Activated CD4-positive, alpha-beta T cell treated with anti-CD3 and anti-CD28 coated beads, Interleukin-2, amount 10 ng/mL, durations not matched to agents 24 days and 14 days (primary cell): ENCODE measurements around the gene STK4. TPM values are rescaled to one million over a fixed set of nuclear protein-coding genes. Genes with fewer than 3 reads are reported as not detected.

Source experiments
- DNase-seq: peaks from one replicate; pipeline ENCODE4 v3.0.0; 2022
- H3K27ac Mint-ChIP-seq: one replicate; pipeline ENCODE4 v1.8.0; 2022; ENCODE audit warnings: mild to moderate bottlenecking, mixed read lengths
- H3K27me3 Mint-ChIP-seq: one replicate; pipeline ENCODE4 v1.8.0; 2022; ENCODE audit warnings: mixed read lengths
- H3K36me3 Mint-ChIP-seq: one replicate; pipeline ENCODE4 v1.8.0; 2022; ENCODE audit warnings: low read depth, mild to moderate bottlenecking, mixed read lengths
- H3K4me1 Mint-ChIP-seq: one replicate; pipeline ENCODE4 v1.8.0; 2021; ENCODE audit warnings: mixed read lengths
- H3K4me3 Mint-ChIP-seq: one replicate; pipeline ENCODE4 v1.8.0; 2022; ENCODE audit warnings: mild to moderate bottlenecking, moderate library complexity, mixed read lengths
- H3K9me3 Mint-ChIP-seq: one replicate; pipeline ENCODE4 v1.8.0; 2021; ENCODE audit warnings: mixed read lengths
- intact Hi-C: fragments of 100-400 bp; cut with micrococcal nuclease; formaldehyde crosslinking; loops from one replicate; pipeline ENCODE4 v1.15.1; 2023
- total RNA-seq: library from RNA; stranded (reverse); gene quantifications from 2 replicates; pipeline ENCODE4 v1.2.3, GENCODE V29; 2022

Gene STK4
- total RNA-seq, 1 donor from 2014 or later = 143 TPM

DNA sequence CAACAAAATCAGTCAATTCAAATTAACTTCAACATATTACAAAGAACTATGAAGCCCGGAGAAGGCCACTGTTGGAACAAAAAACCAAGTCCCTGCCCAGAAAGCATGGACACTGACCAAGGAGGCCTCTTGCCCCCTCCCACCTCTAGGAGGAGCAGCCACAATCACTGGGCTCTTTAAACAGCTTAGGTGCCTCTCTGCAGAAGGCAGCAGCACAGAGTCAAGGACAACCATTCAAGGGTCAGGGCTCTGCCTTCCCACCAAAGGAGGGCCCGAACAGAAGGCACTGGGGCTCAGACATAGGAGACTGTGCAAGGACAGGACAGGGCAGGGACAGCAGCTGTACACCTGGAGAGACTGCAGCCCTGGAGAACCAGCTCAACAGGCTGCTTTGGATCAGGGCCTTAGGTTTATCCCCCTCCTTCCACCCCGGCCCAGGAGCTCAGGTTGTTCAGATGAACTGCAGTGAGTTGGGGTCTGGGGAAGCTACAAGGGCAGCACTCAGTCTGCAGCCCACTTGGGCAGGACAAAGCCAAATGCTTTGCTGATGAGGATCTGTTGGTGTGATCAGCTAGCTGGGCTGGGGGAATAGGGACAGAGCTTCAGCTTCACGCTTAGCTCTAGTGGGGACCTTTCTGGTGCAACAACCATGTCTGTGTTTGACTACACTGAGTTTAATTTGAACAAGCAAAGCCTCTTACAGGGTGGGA is 23.9 kb upstream of the STK4 start:
- Mint-ChIP-seq H3K36me3 (peaks cover 75% of the 10 kb centered on the region), H3K4me3 (no peak overlapping the region), H3K27ac (no peak overlapping the region), H3K27me3 (no peaks in the 10 kb centered on the region), H3K9me3 (no peaks in the 10 kb centered on the region), H3K4me1 (peaks cover 7% of the 10 kb centered on the region)
- intact Hi-C loops = no loop called here
- no peak for DNase-seq

DNA sequence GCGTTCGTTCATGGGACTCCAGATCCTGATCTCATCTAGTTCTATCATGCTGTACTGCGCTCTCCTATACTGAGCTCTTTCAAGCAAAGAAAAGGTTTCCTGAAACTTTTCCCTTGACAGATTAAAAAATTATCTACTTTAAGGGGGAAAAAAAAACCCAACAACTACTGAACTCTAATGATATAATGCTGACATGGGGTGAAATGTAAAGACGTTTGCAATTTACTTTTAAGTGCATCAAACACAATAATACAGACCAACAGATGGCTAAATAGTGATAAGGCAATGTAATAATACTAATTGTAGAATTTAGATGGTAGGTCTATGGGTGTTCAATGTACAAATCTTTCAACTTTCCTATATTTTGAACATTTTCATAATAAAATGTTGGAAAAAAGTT is 22.5 kb upstream of the STK4 start:
- Mint-ChIP-seq H3K36me3 (peaks cover 74% of the 10 kb centered on the region), H3K9me3 (no peaks in the 10 kb centered on the region), H3K4me3 (no peak overlapping the region), H3K4me1 (peaks cover 3% of the 10 kb centered on the region), H3K27ac (no peak overlapping the region), H3K27me3 (no peaks in the 10 kb centered on the region)
- intact Hi-C loops = no loop called here
- no peak for DNase-seq

DNA sequence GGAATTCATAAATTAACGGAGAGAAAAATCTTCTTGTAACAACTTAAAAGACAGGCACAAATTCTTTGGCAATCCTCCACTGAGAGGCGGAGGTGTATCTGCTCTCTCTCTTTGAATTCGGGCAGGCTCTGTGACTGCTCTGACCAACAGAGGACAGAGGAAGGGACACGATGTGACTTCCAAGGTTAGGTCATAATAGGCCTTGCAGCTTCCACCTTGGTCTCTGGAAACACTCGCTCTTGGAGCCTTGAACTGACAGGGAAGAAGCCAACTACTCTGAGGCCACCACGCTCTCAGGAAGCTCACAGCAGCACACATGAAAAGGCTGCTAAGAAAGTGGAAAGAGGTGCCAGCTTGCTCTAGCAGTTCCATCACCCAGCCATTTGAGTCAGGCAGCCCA is 21.1 kb upstream of the STK4 start:
- Mint-ChIP-seq H3K9me3 (no peaks in the 10 kb centered on the region), H3K4me3 (no peak overlapping the region)

DNA sequence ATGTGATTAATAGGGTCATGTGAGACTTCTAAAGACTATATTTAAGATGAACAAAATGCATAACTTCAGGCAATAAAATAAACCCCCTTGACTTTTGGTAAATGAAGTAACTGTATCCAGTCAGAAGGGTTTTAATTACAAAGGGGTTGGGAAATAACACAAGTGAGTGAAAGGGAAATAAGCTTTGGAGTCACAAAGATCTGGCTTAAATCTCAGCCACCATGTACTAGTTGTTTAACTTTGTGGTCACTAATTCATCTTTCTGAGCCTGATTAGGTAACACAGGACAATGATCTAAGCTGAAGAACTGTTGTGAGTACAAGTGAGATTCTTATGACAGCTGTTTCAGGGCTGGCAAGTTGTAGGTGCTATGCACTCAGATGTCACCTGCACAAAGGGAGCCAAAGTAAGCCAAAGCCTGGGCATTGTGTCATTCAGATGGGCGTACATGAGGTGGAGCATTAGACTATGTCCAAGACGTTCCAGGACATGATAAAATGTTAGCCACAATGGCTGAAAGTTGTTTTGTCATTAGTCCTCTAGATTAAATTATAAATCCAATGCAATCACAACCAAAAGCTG is 19.9 kb upstream of the STK4 start:
- DNase-seq = no peak
- H3K36me3 Mint-ChIP-seq = peaks cover 78% of the 10 kb centered on the region
- H3K9me3 Mint-ChIP-seq = no peaks in the 10 kb centered on the region
- no peak overlapping the region for H3K4me3 Mint-ChIP-seq
- H3K4me1 Mint-ChIP-seq = no peaks in the 10 kb centered on the region
- H3K27me3 Mint-ChIP-seq = no peaks in the 10 kb centered on the region
- H3K27ac Mint-ChIP-seq = peak overlapping the region; percentile 13
- intact Hi-C loops = no loop called here

More for the DNA sequence above, 21.1 kb upstream of the STK4 start:
- no peak for DNase-seq
- Mint-ChIP-seq H3K27me3 (no peaks in the 10 kb centered on the region), H3K4me1 (peaks cover 3% of the 10 kb centered on the region), H3K27ac (no peak overlapping the region), H3K36me3 (peaks cover 77% of the 10 kb centered on the region)
- intact Hi-C loops = no loop called here

DNA sequence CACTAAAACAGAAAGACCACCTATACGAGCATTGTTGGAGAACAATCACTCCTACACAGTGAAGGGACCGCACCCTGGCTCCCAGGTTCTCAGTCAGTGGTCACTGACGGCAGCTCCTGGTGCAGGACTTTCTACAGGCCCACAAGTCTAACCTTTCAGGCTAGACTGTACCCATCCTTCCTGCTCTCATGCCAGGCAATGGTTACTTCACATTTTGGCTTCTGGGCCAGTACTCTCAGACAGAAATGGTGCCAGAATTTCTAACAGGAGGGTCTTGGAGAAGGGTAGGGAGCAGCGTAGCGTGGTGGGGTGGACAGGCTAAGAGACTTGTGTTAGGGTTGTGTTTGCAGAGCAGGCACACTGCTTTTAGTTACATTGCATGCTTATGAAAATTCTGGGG is 18.2 kb upstream of the STK4 start:
- intact Hi-C loops = no loop called here
- Mint-ChIP-seq H3K27me3 (no peaks in the 10 kb centered on the region), H3K36me3 (peaks cover 79% of the 10 kb centered on the region), H3K4me3 (no peak overlapping the region), H3K27ac (no peak overlapping the region), H3K9me3 (no peaks in the 10 kb centered on the region), H3K4me1 (peaks cover 8% of the 10 kb centered on the region)
- DNase-seq = no peak

DNA sequence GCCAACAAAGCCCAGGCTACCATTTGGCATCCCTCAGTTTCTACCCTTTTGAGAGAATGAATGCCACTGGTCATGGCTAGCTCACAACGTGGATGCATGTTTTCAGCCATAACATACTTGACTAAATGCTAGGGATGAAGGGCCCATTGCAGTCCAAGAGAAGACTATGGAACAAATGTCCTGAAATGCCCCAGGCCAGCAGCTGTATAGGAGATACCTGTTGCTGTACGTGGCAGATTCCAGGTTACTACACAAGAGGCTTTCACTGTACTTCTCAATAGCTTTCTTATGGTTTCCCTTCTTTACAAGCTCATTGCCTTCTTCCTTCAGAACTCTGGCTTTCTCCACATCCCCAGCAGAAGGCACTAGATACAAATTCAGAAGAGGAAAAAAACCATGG is 17.8 kb upstream of the STK4 start:
- Mint-ChIP-seq H3K27ac (no peak overlapping the region), H3K4me3 (no peak overlapping the region), H3K27me3 (no peaks in the 10 kb centered on the region), H3K9me3 (no peaks in the 10 kb centered on the region), H3K36me3 (peaks cover 83% of the 10 kb centered on the region), H3K4me1 (peaks cover 12% of the 10 kb centered on the region)
- DNase-seq = no peak
- intact Hi-C loops = no loop called here

DNA sequence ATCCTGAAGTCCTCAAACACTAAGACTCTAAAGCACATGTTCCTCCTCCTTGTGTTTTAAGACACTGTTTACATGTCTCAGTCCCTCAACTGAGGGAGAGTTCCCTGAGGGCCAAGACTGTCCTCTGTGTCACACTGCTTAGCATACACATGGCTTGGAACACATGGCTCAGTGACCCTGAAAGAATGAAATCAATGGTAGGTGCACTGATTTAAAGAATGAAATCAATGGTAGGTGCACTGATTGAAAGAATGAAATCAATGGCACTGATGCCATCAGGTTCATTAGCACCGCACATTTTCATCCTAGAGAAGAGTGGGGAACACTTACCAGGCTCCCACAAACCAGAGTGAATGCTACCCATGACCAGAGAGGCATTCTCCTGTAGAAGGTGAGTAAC is 15.9 kb upstream of the STK4 start:
- no peak for DNase-seq
- Mint-ChIP-seq H3K9me3 (no peaks in the 10 kb centered on the region), H3K36me3 (peaks cover 84% of the 10 kb centered on the region), H3K4me1 (peaks cover 19% of the 10 kb centered on the region), H3K27me3 (no peaks in the 10 kb centered on the region), H3K4me3 (no peak overlapping the region), H3K27ac (no peak overlapping the region)
- intact Hi-C loops = no loop called here

DNA sequence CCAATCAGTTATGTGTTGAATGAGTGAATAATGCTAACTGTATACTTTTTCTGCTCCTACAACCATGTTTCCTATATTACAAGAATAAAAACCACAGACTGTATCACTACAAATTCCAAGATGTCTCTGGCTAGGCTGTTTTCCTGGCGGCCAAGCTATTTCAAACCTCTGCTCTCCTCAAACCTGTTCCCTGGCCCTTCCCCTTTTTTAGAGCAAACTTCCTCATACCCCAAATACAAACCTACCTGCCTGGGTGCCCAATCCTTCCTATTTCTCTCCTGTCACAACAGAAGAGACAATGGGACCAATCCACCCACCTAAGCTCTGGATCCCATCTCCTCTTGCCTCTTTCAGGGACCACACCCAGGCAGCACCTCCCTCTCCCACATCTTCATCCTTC is 13.6 kb upstream of the STK4 start:
- no peaks in the 10 kb centered on the region for H3K9me3 Mint-ChIP-seq
- no peak for DNase-seq
- no peak overlapping the region for H3K4me3 Mint-ChIP-seq
- H3K27me3 Mint-ChIP-seq = no peaks in the 10 kb centered on the region
- peaks cover 30% of the 10 kb centered on the region for H3K4me1 Mint-ChIP-seq
- H3K27ac Mint-ChIP-seq = peak overlapping the region; percentile 5
- peaks cover 86% of the 10 kb centered on the region for H3K36me3 Mint-ChIP-seq
- intact Hi-C loops = no loop called here

DNA sequence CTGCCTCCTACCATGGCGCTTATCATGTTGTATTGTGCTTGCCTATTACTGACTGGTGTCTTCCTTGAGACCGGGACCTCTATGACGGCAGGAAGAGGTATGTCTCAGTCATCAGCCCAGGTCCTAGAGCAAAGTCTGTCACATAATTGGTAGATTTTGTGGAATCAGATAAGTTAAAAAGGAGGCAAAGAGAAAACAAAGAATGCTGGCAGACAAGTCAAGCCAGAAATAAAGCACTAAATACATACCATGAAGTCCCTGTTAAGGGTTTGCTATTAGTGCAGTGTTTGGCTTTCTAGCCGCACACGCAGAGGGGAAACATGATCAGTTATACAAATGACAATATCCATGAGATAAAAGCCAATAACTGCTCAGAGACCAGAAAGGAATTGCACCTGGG is 12.1 kb upstream of the STK4 start:
- Mint-ChIP-seq H3K4me3 (no peak overlapping the region), H3K4me1 (peaks cover 42% of the 10 kb centered on the region), H3K27ac (no peak overlapping the region), H3K9me3 (no peaks in the 10 kb centered on the region), H3K27me3 (no peaks in the 10 kb centered on the region), H3K36me3 (peaks cover 90% of the 10 kb centered on the region)
- intact Hi-C loops = no loop called here
- DNase-seq = no peak

DNA sequence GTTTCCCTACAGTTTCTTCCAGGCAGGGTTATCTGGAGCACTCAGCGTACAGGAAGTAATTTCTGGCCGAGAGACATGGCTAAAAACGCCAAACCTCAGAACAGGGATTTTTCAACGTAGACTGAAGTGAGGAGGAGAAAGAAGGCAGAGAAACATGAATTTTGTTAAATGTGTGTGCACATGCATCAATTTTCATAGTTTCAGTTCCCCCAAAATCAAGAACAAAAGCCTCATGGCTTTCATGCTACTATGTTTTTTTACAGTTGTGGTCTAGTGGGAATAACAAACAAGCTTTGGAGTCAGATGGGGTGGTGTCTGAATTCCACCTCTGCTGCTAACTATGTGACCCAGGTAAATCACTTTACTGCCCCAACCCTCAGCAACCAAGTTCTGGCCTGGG is 11.0 kb upstream of the STK4 start:
- DNase-seq = no peak
- intact Hi-C loops = no loop called here

DNA sequence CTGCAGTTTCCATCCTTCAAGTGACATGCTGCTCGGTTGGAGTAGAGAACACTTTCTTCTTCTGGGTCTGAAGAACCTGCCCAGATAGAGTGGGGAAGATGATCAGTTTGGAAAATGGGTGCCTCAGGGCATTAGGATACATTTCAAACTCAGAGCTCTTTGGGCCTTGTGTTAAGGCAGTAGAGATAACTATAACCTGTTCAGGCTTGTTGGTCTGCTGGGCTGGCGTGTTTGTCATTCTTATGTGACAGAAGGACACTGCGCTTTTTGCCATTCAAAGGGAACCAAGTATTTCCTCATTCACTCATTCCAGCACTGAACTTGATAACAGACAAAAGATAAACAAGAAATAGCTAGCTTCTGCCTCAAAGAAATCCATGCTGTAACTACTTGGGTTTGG is 9.9 kb upstream of the STK4 start:
- H3K9me3 Mint-ChIP-seq = no peaks in the 10 kb centered on the region
- H3K4me3 Mint-ChIP-seq = no peak overlapping the region
- no peaks in the 10 kb centered on the region for H3K27me3 Mint-ChIP-seq
- peaks cover 58% of the 10 kb centered on the region for H3K4me1 Mint-ChIP-seq
- H3K36me3 Mint-ChIP-seq = peaks cover 75% of the 10 kb centered on the region
- intact Hi-C loops = no loop called here
- H3K27ac Mint-ChIP-seq = no peak overlapping the region
- no peak for DNase-seq

More for the DNA sequence above, 11.0 kb upstream of the STK4 start:
- H3K4me3 Mint-ChIP-seq = no peak overlapping the region
- no peak overlapping the region for H3K27ac Mint-ChIP-seq
- peaks cover 86% of the 10 kb centered on the region for H3K36me3 Mint-ChIP-seq
- peaks cover 48% of the 10 kb centered on the region for H3K4me1 Mint-ChIP-seq
- no peaks in the 10 kb centered on the region for H3K27me3 Mint-ChIP-seq
- H3K9me3 Mint-ChIP-seq = no peaks in the 10 kb centered on the region

DNA sequence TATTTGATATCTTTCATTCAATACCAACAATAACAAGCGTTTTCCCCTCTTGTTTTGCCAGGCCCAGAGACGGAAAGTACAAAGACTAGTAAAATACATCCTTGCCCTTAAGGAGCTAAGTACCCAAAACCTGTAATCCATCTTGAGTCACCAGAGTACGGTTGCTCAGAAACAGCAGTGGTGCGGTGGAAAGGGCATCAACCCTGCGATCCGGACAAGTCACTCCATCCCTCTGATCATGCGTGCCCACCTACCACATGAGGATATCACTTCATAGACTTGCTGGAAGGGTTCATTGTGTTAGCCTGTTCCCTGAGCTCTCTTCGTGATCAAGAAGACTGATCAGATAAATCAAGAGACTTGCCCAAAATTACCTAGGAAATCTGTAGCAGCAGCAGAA is 8.0 kb upstream of the STK4 start:
- peaks cover 4% of the 10 kb centered on the region for H3K9me3 Mint-ChIP-seq
- peaks cover 56% of the 10 kb centered on the region for H3K36me3 Mint-ChIP-seq
- H3K27me3 Mint-ChIP-seq = no peaks in the 10 kb centered on the region
- intact Hi-C loops = no loop called here
- peak overlapping the region; percentile 99 for H3K27ac Mint-ChIP-seq
- H3K4me3 Mint-ChIP-seq = peak overlapping the region; percentile 97
- DNase-seq = no peak
- peaks cover 62% of the 10 kb centered on the region for H3K4me1 Mint-ChIP-seq

DNA sequence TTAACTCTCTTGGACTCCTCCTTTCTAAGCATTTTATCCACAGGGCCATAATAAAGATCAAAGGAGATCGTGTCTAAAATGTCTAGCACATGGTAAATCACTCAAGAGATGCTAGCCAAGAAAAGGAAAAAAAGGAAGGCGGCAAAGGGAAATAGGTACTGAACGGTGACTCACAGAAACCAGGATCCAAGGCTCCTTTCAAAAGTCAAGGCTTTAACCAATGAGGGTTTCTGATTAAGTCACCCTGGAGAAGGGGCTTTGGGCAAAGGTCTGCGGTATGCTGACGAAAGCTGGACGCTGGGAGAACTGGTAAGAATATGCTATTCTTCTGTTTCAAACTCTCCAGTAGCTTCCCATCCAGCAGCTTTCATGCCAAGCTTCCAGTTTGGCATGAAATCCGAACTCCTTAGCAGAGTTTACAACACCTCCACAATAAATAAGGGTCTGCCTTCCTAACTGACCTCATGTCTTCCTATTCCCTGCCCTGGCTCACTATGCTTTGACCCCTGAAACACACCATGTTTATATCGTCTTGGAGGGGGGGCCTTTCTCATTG is 7.2 kb upstream of the STK4 start:
- H3K27me3 Mint-ChIP-seq = no peaks in the 10 kb centered on the region
- peaks cover 61% of the 10 kb centered on the region for H3K4me1 Mint-ChIP-seq
- intact Hi-C loops = loop anchor here (1.0 kb wide), 3 partner anchors 10 to 31 kb away; no protein-coding TSS in a partner anchor
- peak overlapping the region; percentile 99 for H3K27ac Mint-ChIP-seq
- peak overlapping the region; percentile 97 for H3K4me3 Mint-ChIP-seq
- peaks cover 47% of the 10 kb centered on the region for H3K36me3 Mint-ChIP-seq
- peaks cover 4% of the 10 kb centered on the region for H3K9me3 Mint-ChIP-seq
- DNase-seq = no peak

DNA sequence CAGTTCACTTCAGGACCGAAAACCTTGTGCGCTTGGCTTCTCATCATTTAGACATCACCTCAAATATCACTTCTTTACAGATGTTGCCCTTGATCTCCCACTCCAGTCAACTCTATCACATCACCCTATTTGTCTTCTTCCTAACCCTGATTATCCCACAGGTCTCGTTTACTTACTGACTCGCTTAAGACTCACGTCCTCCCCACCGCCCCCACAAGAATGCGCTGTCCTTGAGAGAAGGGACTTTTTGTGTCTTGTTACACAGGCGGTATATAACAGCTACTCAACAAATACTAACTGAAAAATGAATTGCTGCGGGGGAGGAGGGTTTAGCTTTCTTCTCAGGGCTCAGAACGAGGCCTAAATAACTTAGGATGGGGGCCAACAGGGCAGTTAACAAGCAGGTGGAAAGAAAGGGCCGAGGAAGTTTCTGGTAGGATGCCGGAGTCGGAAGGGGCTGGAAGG is 6.6 kb upstream of the STK4 start:
- DNase-seq = peak; percentile 83
- H3K4me1 Mint-ChIP-seq = peaks cover 60% of the 10 kb centered on the region
- H3K4me3 Mint-ChIP-seq = peak overlapping the region; percentile 97
- H3K27ac Mint-ChIP-seq = peak overlapping the region; percentile 99
- intact Hi-C loops = loop anchor here (1.0 to 10.0 kb wide), 5 partner anchors 10 to 355 kb away; no protein-coding TSS in a partner anchor
- peaks cover 44% of the 10 kb centered on the region for H3K36me3 Mint-ChIP-seq
- no peaks in the 10 kb centered on the region for H3K27me3 Mint-ChIP-seq
- H3K9me3 Mint-ChIP-seq = peaks cover 4% of the 10 kb centered on the region
